Cardiac muscle cell (in vitro differentiated cells and primary cell): Measurements from ENCODE around the gene ARMH3. TPM values are rescaled to one million over a fixed set of nuclear protein-coding genes. Genes with fewer than 3 reads are reported as not detected.
"Not testable (repeated sequence)": the region's sequence is repeated elsewhere in the genome, so short reads cannot be mapped to it uniquely, and the experiment has no call there.

ENCODE experiments used
- DNase-seq, 2 donors: peaks; one replicate each; pipeline versions ENCODE4 v3.0.0 to v3.0.0-alpha.2; 2010 to 2017; ENCODE audit warnings: low read depth in 1 of 2, low spot score in 1 of 2
- H3K27ac ChIP-seq: fragments of 200-600 bp; sonication (generic); 2 replicates; pipeline ENCODE4 v1.5.1; 2016
- H3K27me3 ChIP-seq: fragments of 200-600 bp; sonication (generic); 2 replicates; pipeline ENCODE4 v1.6.0; 2016; ENCODE audit warnings: control low read depth
- H3K36me3 ChIP-seq: fragments of 200-600 bp; sonication (generic); 2 replicates; pipeline ENCODE4 v1.5.1; 2016; ENCODE audit warnings: control low read depth
- H3K4me1 ChIP-seq: fragments of 200-600 bp; sonication (generic); 2 replicates; pipeline ENCODE4 v1.8.1; 2017; ENCODE audit warnings: low read depth, mild to moderate bottlenecking, mixed run types
- H3K4me3 ChIP-seq: fragments of 200-600 bp; sonication (generic); 2 replicates; pipeline ENCODE4 v1.5.1; 2016; ENCODE audit warnings: mild to moderate bottlenecking
- H3K9me3 ChIP-seq: fragments of 200-600 bp; sonication (generic); 2 replicates; pipeline ENCODE4 v1.5.1; 2017; ENCODE audit warnings: low read depth, mild to moderate bottlenecking, control low read depth
- CTCF ChIP-seq: IDR thresholded peaks from 2 replicates; pipeline ENCODE4 v1.5.1; 2012; ENCODE audit warnings: low read depth, mild to moderate bottlenecking, low read length
- polyA plus RNA-seq: library from polyadenylated mRNA; unstranded; fragments of >200 nt; fragmentation: Nextera tagmentation; extraction: Ambion mirVana; gene quantifications from 2 replicates; pipeline ENCODE4 v1.2.1, GENCODE V29; 2016
- total RNA-seq: library from RNA; depleted of rRNA; stranded (reverse); fragments of >200 nt; gene quantifications from 2 replicates; pipeline ENCODE4 v1.2.3, GENCODE V29; 2016

The ARMH3 gene
- total and polyA plus RNA-seq, 2 experiments from 2014 or later, result 5.0 to 17.2 TPM

- no peak for TF ChIP-seq CTCF
- no peaks in the 10 kb centered on the region for H3K36me3 ChIP-seq
- no peak overlapping the region for H3K27ac ChIP-seq
- H3K9me3 ChIP-seq, result no peaks in the 10 kb centered on the region
- no peaks in the 10 kb centered on the region for H3K27me3 ChIP-seq
- H3K4me3 ChIP-seq, result no peak overlapping the region
- H3K4me1 ChIP-seq, result peaks cover 4% of the 10 kb centered on the region
- peak; percentile 24 to 41 for DNase-seq
Measured at GRCh38 chr10:102040305-102041050, 15.5 kb downstream of the ARMH3 start.

- Histone ChIP-seq H3K9me3 (no peaks in the 10 kb centered on the region), H3K27ac (no peak overlapping the region), H3K27me3 (no peaks in the 10 kb centered on the region), H3K4me3 (no peak overlapping the region), H3K36me3 (no peaks in the 10 kb centered on the region), H3K4me1 (no peaks in the 10 kb centered on the region)
- no peak for TF ChIP-seq CTCF
- DNase-seq, result no peak
Measured at GRCh38 chr10:102038410-102038809, 17.6 kb downstream of the ARMH3 start.

GRCh38 chr10:102035807-102036206 is 20.2 kb downstream of the ARMH3 start:
- peaks cover 15% of the 10 kb centered on the region for H3K36me3 ChIP-seq
- H3K27ac ChIP-seq, H3K4me1 ChIP-seq, DNase-seq, H3K4me3 ChIP-seq, H3K27me3 ChIP-seq, H3K9me3 ChIP-seq: not testable (repeated sequence)

- no peak for TF ChIP-seq CTCF
- no peak overlapping the region for H3K4me3 ChIP-seq
Measured at GRCh38 chr10:102033787-102034186, 22.2 kb downstream of the ARMH3 start.

GRCh38 chr10:102027261-102027660 is 28.7 kb downstream of the ARMH3 start:
- Histone ChIP-seq H3K4me3 (no peak overlapping the region), H3K27ac (no peak overlapping the region), H3K36me3 (peaks cover 34% of the 10 kb centered on the region), H3K9me3 (no peaks in the 10 kb centered on the region), H3K27me3 (no peaks in the 10 kb centered on the region), H3K4me1 (no peaks in the 10 kb centered on the region)
- no peak for TF ChIP-seq CTCF
- no peak for DNase-seq

More at GRCh38 chr10:102033787-102034186, 22.2 kb downstream of the ARMH3 start:
- no peak overlapping the region for H3K27ac ChIP-seq
- peaks cover 27% of the 10 kb centered on the region for H3K36me3 ChIP-seq
- no peak for DNase-seq
- H3K4me1 ChIP-seq, result no peaks in the 10 kb centered on the region
- no peaks in the 10 kb centered on the region for H3K9me3 ChIP-seq
- H3K27me3 ChIP-seq, result no peaks in the 10 kb centered on the region

GRCh38 chr10:102024799-102025198 is 31.2 kb downstream of the ARMH3 start:
- H3K4me3 ChIP-seq, result no peak overlapping the region
- peaks cover 20% of the 10 kb centered on the region for H3K36me3 ChIP-seq
- H3K4me1 ChIP-seq, result no peaks in the 10 kb centered on the region
- no peak for DNase-seq
- H3K27ac ChIP-seq, result no peak overlapping the region
- no peak for TF ChIP-seq CTCF
- no peaks in the 10 kb centered on the region for H3K9me3 ChIP-seq
- no peaks in the 10 kb centered on the region for H3K27me3 ChIP-seq
